GM12872 (cell line): Measurements from ENCODE around the gene DCAF16.

Source experiments
- TF ChIP-seq, protein P1 (sequence below): IDR thresholded peaks from 3 replicates; pipeline ENCODE4 v1.5.1; 2011; ENCODE audit warnings: low read depth, mild to moderate bottlenecking, low read length, moderate library complexity; ENCODE audit not compliant: insufficient read depth

DCAF16 gene

GRCh38 chr4:17810260-17811077, at the start of gene DCAF16, which contains the start of gene NCAPG:
TSS of gene DCAF16 (minus strand) at chr4:17810757. CDS start at chr4:17804141, 6,616 bp downstream.
TSS of gene NCAPG (plus strand) at chr4:17810979. CDS start at chr4:17811078, 99 bp downstream.
- TF ChIP-seq, protein P1, sequence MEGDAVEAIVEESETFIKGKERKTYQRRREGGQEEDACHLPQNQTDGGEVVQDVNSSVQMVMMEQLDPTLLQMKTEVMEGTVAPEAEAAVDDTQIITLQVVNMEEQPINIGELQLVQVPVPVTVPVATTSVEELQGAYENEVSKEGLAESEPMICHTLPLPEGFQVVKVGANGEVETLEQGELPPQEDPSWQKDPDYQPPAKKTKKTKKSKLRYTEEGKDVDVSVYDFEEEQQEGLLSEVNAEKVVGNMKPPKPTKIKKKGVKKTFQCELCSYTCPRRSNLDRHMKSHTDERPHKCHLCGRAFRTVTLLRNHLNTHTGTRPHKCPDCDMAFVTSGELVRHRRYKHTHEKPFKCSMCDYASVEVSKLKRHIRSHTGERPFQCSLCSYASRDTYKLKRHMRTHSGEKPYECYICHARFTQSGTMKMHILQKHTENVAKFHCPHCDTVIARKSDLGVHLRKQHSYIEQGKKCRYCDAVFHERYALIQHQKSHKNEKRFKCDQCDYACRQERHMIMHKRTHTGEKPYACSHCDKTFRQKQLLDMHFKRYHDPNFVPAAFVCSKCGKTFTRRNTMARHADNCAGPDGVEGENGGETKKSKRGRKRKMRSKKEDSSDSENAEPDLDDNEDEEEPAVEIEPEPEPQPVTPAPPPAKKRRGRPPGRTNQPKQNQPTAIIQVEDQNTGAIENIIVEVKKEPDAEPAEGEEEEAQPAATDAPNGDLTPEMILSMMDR: no peak

DNA sequence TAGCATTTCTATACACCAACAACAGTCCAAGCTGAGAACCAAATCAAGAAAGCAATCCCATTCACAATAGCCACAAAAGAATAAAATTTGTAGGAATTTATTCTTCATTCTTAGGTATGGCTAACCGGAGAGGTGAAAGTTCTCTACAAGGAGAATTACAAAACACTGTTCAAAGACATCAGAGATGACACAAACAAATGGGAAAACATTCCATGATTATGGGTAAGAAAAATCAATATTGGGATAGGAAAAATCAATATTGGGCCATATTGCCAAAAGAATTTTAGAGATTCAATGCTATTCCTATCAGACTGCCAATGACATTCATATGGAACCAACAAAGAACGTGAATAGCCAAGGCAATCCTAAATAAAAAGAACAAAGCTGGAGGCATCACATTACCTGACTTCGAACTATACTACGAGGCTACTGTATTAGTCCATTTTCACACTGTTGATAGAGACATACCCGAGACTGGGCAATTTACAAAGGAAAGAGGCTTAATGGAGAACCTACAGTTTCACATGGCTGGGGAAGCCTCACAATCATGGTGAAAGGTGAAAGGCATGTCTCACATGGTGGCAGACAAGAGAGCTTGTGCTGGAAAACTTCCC, 49.3 kb upstream of the DCAF16 start:
- TF ChIP-seq, protein P1: no peak

DNA sequence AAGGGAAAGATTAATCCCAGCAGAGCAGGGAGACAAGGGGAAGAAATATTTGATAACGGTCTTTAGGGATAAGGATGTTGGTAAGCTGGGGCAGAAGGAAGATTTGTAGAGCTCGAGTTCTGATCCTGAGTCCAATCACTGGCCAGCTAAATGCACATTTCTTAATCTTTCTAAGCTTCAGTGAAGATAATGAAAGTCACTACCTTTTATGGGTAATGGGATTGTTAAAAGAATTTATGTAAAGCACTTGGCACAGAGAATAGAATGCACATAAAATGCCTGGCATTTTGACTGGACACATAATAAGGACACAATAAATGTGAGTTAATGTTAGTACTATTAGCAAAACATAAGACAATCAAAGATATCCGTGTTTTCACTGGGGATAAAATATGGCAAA, 43.5 kb upstream of the DCAF16 start:
- TF ChIP-seq, protein P1: no peak

GRCh38 chr4:17851959-17852358, 41.4 kb upstream of the DCAF16 start:
- TF ChIP-seq, protein P1: no peak

DNA sequence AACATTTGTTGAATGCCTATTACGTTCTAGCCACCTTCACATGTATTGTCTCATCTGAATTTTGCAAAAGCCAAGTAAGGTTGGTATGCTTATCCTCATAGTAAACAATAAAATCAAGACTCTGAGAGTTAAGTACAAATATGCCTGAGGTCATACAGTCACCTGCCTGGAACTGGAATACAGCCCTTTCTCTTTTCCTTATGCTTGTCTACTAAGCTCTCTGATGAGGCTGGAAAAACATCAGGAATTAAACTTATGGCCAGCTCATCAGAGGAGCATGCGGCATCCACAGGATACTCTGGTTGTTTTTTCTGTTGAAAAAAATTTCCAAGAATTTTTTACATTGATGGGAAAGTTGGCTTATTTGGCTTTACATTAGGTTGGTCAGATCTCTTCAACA, 35.7 kb upstream of the DCAF16 start:
- TF ChIP-seq, protein P1: no peak

- TF ChIP-seq, protein P1: no peak
Observed at GRCh38 chr4:17823871-17824669, 13.5 kb upstream of the DCAF16 start.

GRCh38 chr4:17817027-17817426, 6.5 kb upstream of the DCAF16 start:
- TF ChIP-seq, protein P1: peak; percentile 53
